Neural cell (in vitro differentiated cells): Measurements from ENCODE around the gene VAV3. TPM values are rescaled to one million over a fixed set of nuclear protein-coding genes. Genes with fewer than 3 reads are reported as not detected.
A peak's percentile ranks its signal among the peaks of the same experiment; 100 is the strongest.

ENCODE experiments used
- H2AFZ ChIP-seq: fragments of 200-600, 300-800 bp; sonication (generic), shearing (Covaris generic); 2 replicates; pipeline ENCODE4 v1.6.0; 2014; ENCODE audit warnings: low read depth, mild to moderate bottlenecking, antibody characterized with exemption, low read length, moderate library complexity
- H3F3A ChIP-seq: fragments of 200-600 bp; shearing (Covaris generic); 2 replicates; pipeline ENCODE4 v1.6.1; 2016; ENCODE audit warnings: mild to moderate bottlenecking, moderate library complexity, mixed read lengths, antibody characterized with exemption, low read length; ENCODE audit not compliant: insufficient read depth, poor library complexity, severe bottlenecking
- H3K27ac ChIP-seq: fragments of 200-600, 300-800 bp; sonication (generic), shearing (Covaris generic); 2 replicates; pipeline ENCODE4 v1.5.1; 2014; ENCODE audit warnings: mild to moderate bottlenecking, low read length, moderate library complexity
- H3K27me3 ChIP-seq: fragments of 300-800, 200-600 bp; sonication (generic), shearing (Covaris generic); 2 replicates; pipeline ENCODE4 v1.6.0; 2014; ENCODE audit warnings: mild to moderate bottlenecking, low read depth, low read length, moderate library complexity; ENCODE audit not compliant: insufficient read depth
- H3K36me3 ChIP-seq: fragments of 300-800, 200-600 bp; sonication (generic), shearing (Covaris generic); 2 replicates; pipeline ENCODE4 v1.5.1; 2014; ENCODE audit warnings: mild to moderate bottlenecking, antibody characterized with exemption, low read length, moderate library complexity; ENCODE audit not compliant: insufficient read depth
- H3K4me2 ChIP-seq: fragments of 300-800, 200-600 bp; sonication (generic), shearing (Covaris generic); 2 replicates; pipeline ENCODE4 v1.6.0; 2014; ENCODE audit warnings: mild to moderate bottlenecking, low read length
- H3K4me3 ChIP-seq: fragments of 300-800, 200-600 bp; sonication (generic), shearing (Covaris generic); 2 replicates; pipeline ENCODE4 v1.5.1; 2014; ENCODE audit warnings: mild to moderate bottlenecking, low read length, moderate library complexity
- H3K79me2 ChIP-seq: fragments of 200-600 bp; shearing (Covaris generic); replicated peaks from 2 replicates; pipeline ENCODE4 v1.6.0; 2014; ENCODE audit warnings: mild to moderate bottlenecking, low read length, moderate library complexity; ENCODE audit not compliant: insufficient read depth
- H3K9ac ChIP-seq: fragments of 300-800, 200-600 bp; sonication (generic), shearing (Covaris generic); 2 replicates; pipeline ENCODE4 v1.6.1; 2016; ENCODE audit warnings: mild to moderate bottlenecking, low read length, mixed read lengths
- H3K9me2 ChIP-seq: fragments of 200-600 bp; shearing (Covaris generic); 2 replicates; pipeline ENCODE4 v1.6.1; 2016; ENCODE audit warnings: mild to moderate bottlenecking, low read length, mixed read lengths; ENCODE audit not compliant: insufficient read depth
- H3K9me3 ChIP-seq: fragments of 200-600, 300-800 bp; sonication (generic), shearing (Covaris generic); 2 replicates; pipeline ENCODE4 v1.6.1; 2016; ENCODE audit warnings: mild to moderate bottlenecking, mixed run types, low read length, moderate library complexity, mixed read lengths
- H4K20me1 ChIP-seq: fragments of 200-600 bp; shearing (Covaris generic); 2 replicates; pipeline ENCODE4 v1.6.1; 2016; ENCODE audit warnings: mild to moderate bottlenecking, mixed run types; ENCODE audit not compliant: insufficient read depth
- EP300 ChIP-seq: fragments of 450-650 bp; conservative IDR thresholded peaks from 2 replicates; pipeline ENCODE4 v1.6.1; 2014; ENCODE audit warnings: antibody characterized with exemption, mild to moderate bottlenecking, moderate library complexity; ENCODE audit not compliant: poor library complexity, severe bottlenecking
- EZH2 ChIP-seq: fragments of 200-600, 300-800 bp; shearing (Covaris generic), sonication (generic); IDR thresholded peaks from 2 replicates; pipeline ENCODE4 v1.6.1; 2014; ENCODE audit warnings: antibody characterized with exemption, low read length, borderline replicate concordance, mild to moderate bottlenecking; ENCODE audit not compliant: insufficient read depth, poor library complexity, severe bottlenecking
- MXI1 ChIP-seq: fragments of 450-650 bp; conservative IDR thresholded peaks from 2 replicates; pipeline ENCODE4 v1.6.1; 2014; ENCODE audit warnings: antibody characterized with exemption, mild to moderate bottlenecking; ENCODE audit not compliant: poor library complexity, severe bottlenecking
- POLR2AphosphoS5 ChIP-seq: IDR thresholded peaks from 2 replicates; pipeline ENCODE4 v1.6.1; 2012
- RAD21 ChIP-seq: fragments of 450-650 bp; conservative IDR thresholded peaks from 2 replicates; pipeline ENCODE4 v1.6.1; 2014; ENCODE audit warnings: antibody characterized with exemption, mild to moderate bottlenecking, moderate library complexity
- SMC3 ChIP-seq: fragments of 450-650 bp; conservative IDR thresholded peaks from 2 replicates; pipeline ENCODE4 v1.6.1; 2014; ENCODE audit warnings: antibody characterized with exemption, mild to moderate bottlenecking, moderate library complexity; ENCODE audit not compliant: poor library complexity
- TAF1 ChIP-seq: IDR thresholded peaks from 2 replicates; pipeline ENCODE4 v1.6.1; 2012; ENCODE audit warnings: low read depth
- polyA plus RNA-seq: library from polyadenylated mRNA; depleted of rRNA; stranded (reverse); fragments of >200 nt; gene quantifications from 2 replicates; pipeline ENCODE4 v1.2.3, GENCODE V29; 2014
- TF ChIP-seq, protein P1 (sequence below): IDR thresholded peaks from 2 replicates; pipeline ENCODE4 v1.6.1; 2012; ENCODE audit warnings: borderline replicate concordance
- TF ChIP-seq, protein P2 (sequence below): fragments of 450-650 bp; IDR thresholded peaks from 2 replicates; pipeline ENCODE4 v1.5.1; 2014; ENCODE audit warnings: antibody characterized with exemption, mild to moderate bottlenecking, moderate library complexity; ENCODE audit not compliant: poor library complexity, severe bottlenecking

VAV3 gene
- polyA plus RNA-seq, 1 donor from 2014 or later = 7.6 TPM

DNA sequence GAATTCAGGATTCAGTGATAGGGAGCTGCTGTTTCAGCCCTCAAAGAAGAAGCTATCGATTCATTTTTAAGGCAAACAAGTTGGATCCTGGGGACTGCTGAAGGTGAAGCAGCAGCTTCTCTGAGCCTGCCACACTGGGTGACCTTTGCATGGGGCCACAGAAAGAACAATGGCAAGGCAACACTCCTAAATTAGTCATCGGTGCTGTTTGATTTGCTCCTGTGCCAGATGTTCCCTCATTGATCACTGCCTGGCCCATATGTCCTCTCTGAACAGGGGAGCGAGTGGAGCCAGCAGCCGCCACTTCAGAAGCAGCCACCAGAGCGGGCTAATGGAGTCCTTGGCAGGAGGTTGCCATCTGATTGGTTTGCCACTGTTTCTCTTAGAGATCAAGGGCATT is 432.7 kb downstream of the VAV3 start:
- no peaks in the 10 kb centered on the region for H3F3A ChIP-seq
- TF ChIP-seq SMC3 = no peak
- H3K9me3 ChIP-seq = no peaks in the 10 kb centered on the region
- H3K27me3 ChIP-seq = no peaks in the 10 kb centered on the region
- no peak overlapping the region for H3K4me2 ChIP-seq
- H3K9ac ChIP-seq = no peak overlapping the region
- no peaks in the 10 kb centered on the region for H3K36me3 ChIP-seq
- H2AFZ ChIP-seq = no peak overlapping the region
- H3K4me3 ChIP-seq = peak overlapping the region; percentile 9
- no peaks in the 10 kb centered on the region for H3K9me2 ChIP-seq
- H3K79me2 ChIP-seq = no peaks in the 10 kb centered on the region
- no peak overlapping the region for H3K27ac ChIP-seq
- H4K20me1 ChIP-seq = no peaks in the 10 kb centered on the region

DNA sequence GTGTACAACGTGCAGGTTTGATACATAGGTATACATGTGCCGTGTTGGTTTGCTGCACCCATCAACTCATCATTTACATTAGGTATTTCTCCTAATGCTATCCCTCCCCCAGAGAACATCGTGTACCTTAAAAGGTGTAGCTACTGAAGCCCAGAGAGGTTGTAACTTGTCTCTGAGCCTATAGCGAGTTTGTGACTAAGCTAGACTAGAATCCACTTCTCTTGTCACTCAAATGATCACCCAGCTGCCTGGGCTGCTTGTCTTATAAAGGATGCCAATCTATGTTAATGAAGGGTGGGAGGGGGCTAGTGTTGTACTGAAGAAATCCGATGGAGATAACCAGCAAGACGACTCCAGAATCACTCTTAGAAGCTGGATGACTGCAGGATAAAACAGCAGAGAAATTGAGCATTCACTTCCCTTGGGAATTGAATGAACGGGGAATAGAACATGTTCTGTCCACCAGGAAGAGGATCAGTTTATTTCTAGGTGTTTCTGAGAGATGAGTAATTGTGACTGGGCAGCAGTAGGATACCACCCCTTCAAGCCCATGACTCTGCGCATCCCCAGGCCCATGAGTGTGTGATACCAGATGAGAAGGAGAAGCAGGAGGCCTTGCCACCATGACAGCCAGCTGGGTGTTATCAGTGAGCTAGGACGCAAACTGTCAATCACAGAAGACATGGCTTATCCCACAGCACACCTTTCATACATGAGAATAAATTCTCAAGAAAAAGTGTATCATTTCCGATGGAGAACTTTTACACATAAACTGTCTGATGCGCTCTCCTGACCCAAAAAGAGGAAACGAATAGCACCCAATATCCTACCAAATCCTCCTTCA is 433.7 kb downstream of the VAV3 start:
- TF ChIP-seq RAD21 = no peak
- TF ChIP-seq EP300 = peak; percentile 84
- TF ChIP-seq, protein P1, sequence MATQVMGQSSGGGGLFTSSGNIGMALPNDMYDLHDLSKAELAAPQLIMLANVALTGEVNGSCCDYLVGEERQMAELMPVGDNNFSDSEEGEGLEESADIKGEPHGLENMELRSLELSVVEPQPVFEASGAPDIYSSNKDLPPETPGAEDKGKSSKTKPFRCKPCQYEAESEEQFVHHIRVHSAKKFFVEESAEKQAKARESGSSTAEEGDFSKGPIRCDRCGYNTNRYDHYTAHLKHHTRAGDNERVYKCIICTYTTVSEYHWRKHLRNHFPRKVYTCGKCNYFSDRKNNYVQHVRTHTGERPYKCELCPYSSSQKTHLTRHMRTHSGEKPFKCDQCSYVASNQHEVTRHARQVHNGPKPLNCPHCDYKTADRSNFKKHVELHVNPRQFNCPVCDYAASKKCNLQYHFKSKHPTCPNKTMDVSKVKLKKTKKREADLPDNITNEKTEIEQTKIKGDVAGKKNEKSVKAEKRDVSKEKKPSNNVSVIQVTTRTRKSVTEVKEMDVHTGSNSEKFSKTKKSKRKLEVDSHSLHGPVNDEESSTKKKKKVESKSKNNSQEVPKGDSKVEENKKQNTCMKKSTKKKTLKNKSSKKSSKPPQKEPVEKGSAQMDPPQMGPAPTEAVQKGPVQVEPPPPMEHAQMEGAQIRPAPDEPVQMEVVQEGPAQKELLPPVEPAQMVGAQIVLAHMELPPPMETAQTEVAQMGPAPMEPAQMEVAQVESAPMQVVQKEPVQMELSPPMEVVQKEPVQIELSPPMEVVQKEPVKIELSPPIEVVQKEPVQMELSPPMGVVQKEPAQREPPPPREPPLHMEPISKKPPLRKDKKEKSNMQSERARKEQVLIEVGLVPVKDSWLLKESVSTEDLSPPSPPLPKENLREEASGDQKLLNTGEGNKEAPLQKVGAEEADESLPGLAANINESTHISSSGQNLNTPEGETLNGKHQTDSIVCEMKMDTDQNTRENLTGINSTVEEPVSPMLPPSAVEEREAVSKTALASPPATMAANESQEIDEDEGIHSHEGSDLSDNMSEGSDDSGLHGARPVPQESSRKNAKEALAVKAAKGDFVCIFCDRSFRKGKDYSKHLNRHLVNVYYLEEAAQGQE = no peak
- no peak for TF ChIP-seq SMC3
- no peak for TF ChIP-seq TAF1
- TF ChIP-seq, protein P2, sequence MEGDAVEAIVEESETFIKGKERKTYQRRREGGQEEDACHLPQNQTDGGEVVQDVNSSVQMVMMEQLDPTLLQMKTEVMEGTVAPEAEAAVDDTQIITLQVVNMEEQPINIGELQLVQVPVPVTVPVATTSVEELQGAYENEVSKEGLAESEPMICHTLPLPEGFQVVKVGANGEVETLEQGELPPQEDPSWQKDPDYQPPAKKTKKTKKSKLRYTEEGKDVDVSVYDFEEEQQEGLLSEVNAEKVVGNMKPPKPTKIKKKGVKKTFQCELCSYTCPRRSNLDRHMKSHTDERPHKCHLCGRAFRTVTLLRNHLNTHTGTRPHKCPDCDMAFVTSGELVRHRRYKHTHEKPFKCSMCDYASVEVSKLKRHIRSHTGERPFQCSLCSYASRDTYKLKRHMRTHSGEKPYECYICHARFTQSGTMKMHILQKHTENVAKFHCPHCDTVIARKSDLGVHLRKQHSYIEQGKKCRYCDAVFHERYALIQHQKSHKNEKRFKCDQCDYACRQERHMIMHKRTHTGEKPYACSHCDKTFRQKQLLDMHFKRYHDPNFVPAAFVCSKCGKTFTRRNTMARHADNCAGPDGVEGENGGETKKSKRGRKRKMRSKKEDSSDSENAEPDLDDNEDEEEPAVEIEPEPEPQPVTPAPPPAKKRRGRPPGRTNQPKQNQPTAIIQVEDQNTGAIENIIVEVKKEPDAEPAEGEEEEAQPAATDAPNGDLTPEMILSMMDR = no peak
- no peak for TF ChIP-seq MXI1
- no peak for TF ChIP-seq EZH2
- TF ChIP-seq POLR2AphosphoS5 = peak; percentile 52
- H3K4me2 ChIP-seq = peak overlapping the region; percentile 49
- H3K4me3 ChIP-seq = peak overlapping the region; percentile 9
- no peaks in the 10 kb centered on the region for H3K9me2 ChIP-seq
- no peaks in the 10 kb centered on the region for H3K36me3 ChIP-seq
- no peak overlapping the region for H2AFZ ChIP-seq
- no peaks in the 10 kb centered on the region for H4K20me1 ChIP-seq
- H3K27me3 ChIP-seq = no peaks in the 10 kb centered on the region
- H3K27ac ChIP-seq = peak overlapping the region; percentile 20
- H3K9ac ChIP-seq = no peak overlapping the region
- no peaks in the 10 kb centered on the region for H3F3A ChIP-seq
- no peaks in the 10 kb centered on the region for H3K9me3 ChIP-seq
- H3K79me2 ChIP-seq = no peaks in the 10 kb centered on the region
